ENCODE measurements around the gene PDE4DIP.
"Not testable (repeated sequence)": the region's sequence is repeated elsewhere in the genome, so short reads cannot be mapped to it uniquely, and the experiment has no call there.

Gene PDE4DIP

GRCh38 chr1:148874408-148875388, 30.5 kb downstream of the PDE4DIP start:
- DNase-seq (ENCODE audit: low spot score), result not testable (repeated sequence)

DNA sequence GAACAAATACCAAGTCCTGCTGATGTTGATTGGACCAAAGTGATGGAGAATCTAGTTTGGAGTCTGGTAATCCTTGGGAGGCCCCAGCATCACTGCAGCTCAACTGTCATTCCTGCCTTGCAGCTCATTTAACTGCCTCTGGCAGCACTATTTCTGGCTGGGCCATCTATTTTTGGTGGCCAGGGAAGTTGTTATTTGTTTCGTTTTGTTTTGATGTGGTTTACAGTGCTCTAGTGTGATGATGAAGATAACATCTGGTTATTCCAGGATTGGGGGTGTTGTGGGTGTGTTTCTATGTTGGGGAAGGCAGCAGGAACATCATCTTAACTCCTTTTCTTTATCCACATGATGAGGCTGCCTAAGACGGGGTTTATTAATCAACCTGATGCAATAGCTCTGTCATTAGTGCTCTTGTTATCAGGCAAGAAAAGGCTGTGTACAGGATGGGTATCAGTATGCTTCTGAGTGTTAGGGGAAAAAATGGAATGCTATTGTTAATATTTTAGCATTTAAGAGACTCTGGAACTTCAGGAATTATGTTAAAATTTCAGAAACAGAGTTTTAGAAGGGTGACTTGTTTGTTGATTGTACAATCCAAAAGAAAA, 35.7 kb downstream of the PDE4DIP start:
- DNase-seq (ENCODE audit: low spot score), result not testable (repeated sequence)

GRCh38 chr1:148881261-148881660, 37.0 kb downstream of the PDE4DIP start:
- not testable (repeated sequence) for DNase-seq (ENCODE audit: low spot score)

- not testable (repeated sequence) for DNase-seq (ENCODE audit: low spot score)
Measured at GRCh38 chr1:148885219-148885618, 41.0 kb downstream of the PDE4DIP start.

DNA sequence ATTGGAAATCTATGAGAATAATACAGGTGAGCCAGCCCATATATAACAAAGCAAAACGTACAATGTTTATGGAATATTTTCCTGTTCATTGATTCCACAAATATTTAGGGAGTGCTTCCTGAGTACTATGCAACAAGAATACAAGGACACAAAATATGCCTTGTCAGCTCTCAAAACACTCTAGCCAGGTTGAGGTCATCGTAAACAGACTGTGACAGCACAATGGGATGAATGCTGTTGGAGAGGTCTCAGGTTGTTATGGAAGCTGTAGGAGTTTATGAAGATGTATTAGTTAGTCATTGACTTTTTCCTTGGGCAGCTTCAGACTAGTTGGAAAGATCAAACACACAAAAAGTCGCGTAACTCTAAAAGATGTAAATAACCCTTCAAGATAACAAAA, 42.1 kb downstream of the PDE4DIP start:
- DNase-seq (ENCODE audit: low spot score), result not testable (repeated sequence)

- DNase-seq (ENCODE audit: low spot score), result not testable (repeated sequence)
Measured at GRCh38 chr1:148888597-148888996, 44.4 kb downstream of the PDE4DIP start.

GRCh38 chr1:148889267-148890074, 45.2 kb downstream of the PDE4DIP start:
- not testable (repeated sequence) for DNase-seq (ENCODE audit: low spot score)

GRCh38 chr1:148890075-148890568, 45.9 kb downstream of the PDE4DIP start:
- not testable (repeated sequence) for DNase-seq (ENCODE audit: low spot score)

GRCh38 chr1:148894360-148895352, 50.4 kb downstream of the PDE4DIP start:
- not testable (repeated sequence) for DNase-seq (ENCODE audit: low spot score)

GRCh38 chr1:148900026-148900425, 55.8 kb downstream of the PDE4DIP start:
- not testable (repeated sequence) for DNase-seq (ENCODE audit: low spot score)

DNA sequence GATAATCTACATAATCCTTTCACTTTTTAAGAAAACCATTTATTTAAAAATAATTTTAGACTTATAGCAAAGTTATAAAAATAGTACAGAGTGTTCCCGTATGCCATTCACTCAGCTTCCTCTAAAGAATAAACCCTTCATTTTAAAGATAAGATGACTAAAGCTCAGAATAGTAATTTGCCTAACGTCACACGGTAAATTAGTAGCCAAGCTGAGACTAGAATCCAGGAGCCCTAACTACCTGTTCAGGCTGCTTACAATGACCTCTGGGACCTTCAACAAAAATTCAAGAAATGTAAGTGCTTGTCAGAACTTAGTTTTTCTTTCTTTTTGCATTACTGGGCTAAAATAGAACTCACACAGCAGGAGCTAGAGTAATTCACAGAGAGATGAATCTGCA, 56.5 kb downstream of the PDE4DIP start:
- DNase-seq (ENCODE audit: low spot score), result not testable (repeated sequence)

GRCh38 chr1:148901150-148901952, 57.1 kb downstream of the PDE4DIP start:
- DNase-seq (ENCODE audit: low spot score), result not testable (repeated sequence)

GRCh38 chr1:148901953-148902341, 57.7 kb downstream of the PDE4DIP start:
- not testable (repeated sequence) for DNase-seq (ENCODE audit: low spot score)

DNA sequence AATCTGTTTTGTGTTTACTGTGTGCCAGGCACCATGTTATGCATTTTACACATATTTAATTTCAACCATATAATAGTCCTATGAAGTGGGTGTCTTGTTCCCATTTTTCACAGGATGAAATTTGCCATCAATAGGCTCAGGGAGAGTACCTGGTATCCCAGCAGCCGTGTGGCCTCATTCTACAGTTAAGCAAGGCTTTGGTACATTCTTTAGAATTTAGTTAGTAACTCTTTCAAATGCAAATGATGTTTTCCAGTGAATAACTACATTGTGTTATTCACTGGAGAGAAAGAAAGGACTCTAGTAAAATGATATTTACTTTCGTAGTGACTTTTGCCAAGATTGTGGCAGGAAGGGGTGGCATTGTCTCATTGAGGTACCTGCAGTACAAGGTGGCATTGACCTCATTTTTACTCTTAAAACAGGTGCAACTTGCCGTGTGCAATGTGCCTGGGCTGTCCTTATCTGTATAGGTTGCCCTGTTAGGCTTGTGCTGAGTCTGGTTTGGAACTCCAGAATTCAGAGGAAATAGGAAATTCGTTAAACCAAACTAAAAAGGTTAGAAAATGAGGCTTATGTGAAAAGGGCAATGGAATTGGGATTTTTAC, 65.1 kb downstream of the PDE4DIP start:
- not testable (repeated sequence) for DNase-seq (ENCODE audit: low spot score)

DNA sequence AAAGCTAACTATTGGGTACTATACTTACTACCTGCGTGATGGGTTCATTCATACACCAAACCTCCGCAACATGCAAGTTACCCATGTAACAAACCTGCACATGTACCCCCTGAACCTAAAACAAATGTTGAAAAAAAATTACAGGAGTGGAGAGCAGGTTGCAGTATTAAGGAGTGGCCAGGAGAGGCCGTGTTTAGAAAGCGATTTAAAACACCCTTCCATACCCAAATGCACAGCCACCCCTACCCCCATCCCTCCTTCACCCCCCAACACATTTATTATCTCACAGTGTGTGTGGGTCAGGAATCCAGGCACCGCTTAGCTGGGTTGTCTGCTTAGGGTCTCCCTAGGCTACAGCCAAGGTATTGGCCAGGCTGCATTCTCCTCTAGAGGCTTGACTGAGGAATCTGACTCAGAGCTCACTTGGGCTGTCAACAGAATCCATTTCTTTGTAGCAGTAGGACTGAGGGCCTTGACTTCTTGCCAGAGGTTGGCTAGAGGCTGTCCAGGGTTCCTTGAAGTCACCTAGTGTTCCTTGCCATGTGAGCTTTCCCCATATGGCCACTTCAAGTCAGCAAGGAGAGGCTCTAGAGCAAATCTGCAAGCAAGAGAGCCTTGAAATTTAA, 67.2 kb downstream of the PDE4DIP start:
- not testable (repeated sequence) for DNase-seq (ENCODE audit: low spot score)

DNA sequence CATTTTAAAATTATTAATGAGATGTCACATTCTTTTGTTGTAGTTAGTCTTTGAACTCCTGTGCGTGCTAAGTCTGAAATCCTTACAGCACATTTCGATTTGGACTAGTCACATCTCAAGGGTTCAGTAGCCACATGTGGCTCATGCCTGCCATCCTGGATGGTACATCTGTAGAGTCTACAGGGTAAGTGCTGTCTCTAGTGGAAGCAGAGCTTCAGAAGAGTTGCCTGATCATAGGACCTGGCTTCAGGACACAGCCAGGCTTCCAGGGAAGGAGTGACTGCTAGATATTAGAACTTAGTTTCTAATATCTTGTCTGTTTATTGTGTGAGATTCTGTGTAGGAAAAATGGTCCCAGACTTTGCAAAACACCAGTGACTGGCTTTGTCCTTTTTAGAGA, 72.0 kb downstream of the PDE4DIP start:
- not testable (repeated sequence) for DNase-seq (ENCODE audit: low spot score)

DNA sequence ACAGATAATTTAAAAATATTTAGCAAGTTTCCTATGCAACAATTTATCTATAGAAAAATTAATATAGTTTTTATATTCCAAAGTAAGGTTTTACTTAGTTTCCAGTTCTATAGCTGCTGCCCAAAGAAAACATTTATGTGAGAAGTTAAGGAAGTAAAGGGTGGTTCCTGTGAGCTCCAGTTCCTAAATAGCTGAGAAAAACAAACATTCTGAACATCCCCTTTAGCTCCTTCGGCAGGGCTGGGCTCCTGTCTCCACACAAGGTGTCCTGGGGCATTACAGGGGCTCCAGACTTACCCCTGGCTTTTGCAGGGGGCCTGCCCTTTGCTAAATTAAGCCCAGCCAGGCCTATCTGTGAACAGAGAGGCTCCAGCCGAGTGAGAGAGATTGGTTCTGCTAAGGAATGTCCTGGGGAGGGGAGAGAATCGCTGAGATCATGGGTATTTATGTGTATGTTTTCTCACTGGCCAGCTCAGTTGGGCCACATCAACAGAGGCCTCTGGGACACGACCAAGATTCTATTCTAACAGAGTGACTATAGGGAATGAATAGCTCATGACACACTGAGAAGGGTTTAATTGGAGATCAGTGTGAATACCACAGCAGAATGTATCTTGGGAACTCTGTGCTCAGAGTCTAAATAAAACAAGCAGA, 72.6 kb downstream of the PDE4DIP start:
- DNase-seq (ENCODE audit: low spot score), result not testable (repeated sequence)

GRCh38 chr1:148918836-148919447, 74.7 kb downstream of the PDE4DIP start:
- not testable (repeated sequence) for DNase-seq (ENCODE audit: low spot score)
